ENCODE results near the gene LIX1L.
A peak's percentile ranks its signal among the peaks of the same experiment; 100 is the strongest.

LIX1L gene

GRCh38 chr1:145891587-145892485 lies 66.0 kb downstream of the LIX1L start:
- peak; percentile 82 for DNase-seq

GRCh38 chr1:145891143-145891542 lies 66.7 kb downstream of the LIX1L start:
- DNase-seq = no peak

GRCh38 chr1:145889722-145890121 lies 68.1 kb downstream of the LIX1L start:
- DNase-seq = no peak

- DNase-seq = no peak
These were observed 70.2 kb downstream of the LIX1L start for GRCh38 chr1:145887631-145888030.

- DNase-seq = no peak
These were observed 71.0 kb downstream of the LIX1L start for GRCh38 chr1:145886816-145887215.

- peak; percentile 17 for DNase-seq
These were observed 71.4 kb downstream of the LIX1L start for GRCh38 chr1:145886390-145886789.

GRCh38 chr1:145885738-145886287 lies 72.0 kb downstream of the LIX1L start, which contains the start of gene ANKRD35:
Gene ANKRD35, minus strand, starts transcription at chr1:145885866. Its CDS starts 108 bp downstream, at chr1:145885758.
- DNase-seq = peak; percentile 83

- no peak for DNase-seq
These were observed 73.1 kb downstream of the LIX1L start for GRCh38 chr1:145884675-145885074.

All from hematopoietic multipotent progenitor cell treated with erythropoietin and hydrocortisone succinate and interleukin-3 and kit ligand, for 8 days (in vitro differentiated cells).